ENCODE measurements around the gene CTNNA2. TPM values are rescaled to one million over a fixed set of nuclear protein-coding genes. Genes with fewer than 3 reads are reported as not detected.
"Not testable (repeated sequence)": the region's sequence is repeated elsewhere in the genome, so short reads cannot be mapped to it uniquely, and the experiment has no call there.

CTNNA2 gene
- total and polyA plus RNA-seq, 4 donors = 0.01 to 0.37 TPM; not detected in 2

DNA sequence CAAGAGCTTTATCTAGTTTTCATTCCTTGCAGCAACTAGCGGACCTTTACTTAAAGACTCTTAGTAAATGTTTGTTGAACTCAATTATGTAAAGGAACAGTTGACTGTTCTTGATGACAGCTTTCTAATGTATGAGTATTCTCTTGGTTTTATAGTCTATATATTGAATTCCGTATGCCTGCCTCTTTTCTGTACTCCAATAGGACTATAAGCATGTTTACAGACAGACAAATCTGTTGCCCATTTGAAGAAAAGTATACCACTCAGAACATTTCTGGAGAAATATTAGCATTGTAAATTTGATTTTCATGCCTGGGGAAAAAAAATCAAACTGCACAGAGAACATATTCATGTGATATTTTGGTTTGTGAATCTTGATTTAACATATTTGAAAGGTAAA, 682.2 kb downstream of the CTNNA2 start:
- ATAC-seq (ENCODE audit: insufficient read depth, low FRiP score) (no peak), DNase-seq (no peak)
- peaks cover 0 to 1% (median 0%) of the 10 kb centered on the region in 4 donors for H3K9me3 ChIP-seq (ENCODE audit: control insufficient read depth in 4 of 4, insufficient read depth in 3 of 4, low read length in 3 of 4)
- TF ChIP-seq, protein P1, sequence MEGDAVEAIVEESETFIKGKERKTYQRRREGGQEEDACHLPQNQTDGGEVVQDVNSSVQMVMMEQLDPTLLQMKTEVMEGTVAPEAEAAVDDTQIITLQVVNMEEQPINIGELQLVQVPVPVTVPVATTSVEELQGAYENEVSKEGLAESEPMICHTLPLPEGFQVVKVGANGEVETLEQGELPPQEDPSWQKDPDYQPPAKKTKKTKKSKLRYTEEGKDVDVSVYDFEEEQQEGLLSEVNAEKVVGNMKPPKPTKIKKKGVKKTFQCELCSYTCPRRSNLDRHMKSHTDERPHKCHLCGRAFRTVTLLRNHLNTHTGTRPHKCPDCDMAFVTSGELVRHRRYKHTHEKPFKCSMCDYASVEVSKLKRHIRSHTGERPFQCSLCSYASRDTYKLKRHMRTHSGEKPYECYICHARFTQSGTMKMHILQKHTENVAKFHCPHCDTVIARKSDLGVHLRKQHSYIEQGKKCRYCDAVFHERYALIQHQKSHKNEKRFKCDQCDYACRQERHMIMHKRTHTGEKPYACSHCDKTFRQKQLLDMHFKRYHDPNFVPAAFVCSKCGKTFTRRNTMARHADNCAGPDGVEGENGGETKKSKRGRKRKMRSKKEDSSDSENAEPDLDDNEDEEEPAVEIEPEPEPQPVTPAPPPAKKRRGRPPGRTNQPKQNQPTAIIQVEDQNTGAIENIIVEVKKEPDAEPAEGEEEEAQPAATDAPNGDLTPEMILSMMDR (IDR thresholded peaks at IDR 0.05; ENCODE audit: control extremely low read depth, extremely low read depth) = no peak
- H3K27ac ChIP-seq (ENCODE audit: low read depth in 1 of 2, low read length in 1 of 2) = no peak overlapping the region
- 57 to 71% methylated on average over 2 of the region's 2 CpGs for WGBS, 2 donors
- no peak overlapping the region for H3K4me3 ChIP-seq
- H3K27me3 ChIP-seq (ENCODE audit: control insufficient read depth in 3 of 3, insufficient read depth in 3 of 3, low read length in 2 of 3) = no peaks in the 10 kb centered on the region
- H3K9ac ChIP-seq (ENCODE audit: insufficient read depth in 1 of 2, low read length in 2 of 2) = no peak overlapping the region
- H3K4me1 ChIP-seq (ENCODE audit: control insufficient read depth in 5 of 5, insufficient read depth in 5 of 5, low read length in 5 of 5) = peaks cover 0 to 7% (median 0%) of the 10 kb centered on the region in 5 donors
- no peaks in the 10 kb centered on the region for H3K36me3 ChIP-seq (ENCODE audit: control insufficient read depth in 4 of 4, insufficient read depth in 4 of 4, low read length in 4 of 4)

DNA sequence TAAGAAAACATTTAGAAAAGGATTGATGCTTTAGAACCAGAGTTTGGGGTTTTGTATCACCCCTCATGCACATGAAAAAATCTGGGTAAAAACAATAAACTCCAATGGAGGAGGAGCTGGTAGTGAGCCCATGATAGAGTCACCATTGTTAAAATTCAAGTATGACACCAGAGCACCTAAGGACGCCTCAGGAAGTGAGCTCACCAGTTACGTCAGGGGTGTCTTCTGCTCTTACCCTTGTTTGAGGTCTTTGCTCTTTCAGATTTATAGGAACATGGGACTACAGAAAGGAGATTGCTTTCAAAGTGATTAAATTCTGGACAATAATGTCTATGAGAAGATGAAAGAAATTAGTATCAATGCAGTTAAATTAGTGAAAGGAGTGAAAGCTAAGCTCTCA, 685.2 kb downstream of the CTNNA2 start:
- H3K27me3 ChIP-seq (ENCODE audit: control insufficient read depth in 3 of 3, insufficient read depth in 3 of 3, low read length in 2 of 3) = no peaks in the 10 kb centered on the region

DNA sequence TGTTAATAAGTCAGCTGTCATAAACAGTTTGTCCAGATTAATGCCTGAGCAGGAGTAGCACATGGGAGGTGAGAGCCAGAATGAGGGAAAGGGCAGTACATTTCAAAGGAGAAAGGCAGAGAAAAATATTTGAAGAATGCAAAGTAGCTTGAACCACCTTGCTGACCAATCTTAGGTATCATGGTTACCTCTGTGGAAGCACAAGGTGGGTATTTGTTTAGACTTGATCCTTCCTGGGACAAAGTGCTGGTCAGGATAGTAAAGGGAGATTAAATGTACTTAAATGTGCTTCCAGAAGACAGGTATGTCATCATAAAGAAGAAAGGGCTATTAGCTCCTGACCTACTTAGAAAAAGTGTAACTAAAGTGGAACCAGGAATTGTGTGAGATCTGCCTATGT, 686.7 kb downstream of the CTNNA2 start:
- Histone ChIP-seq H3K9me3 (ENCODE audit: control insufficient read depth in 4 of 4, insufficient read depth in 3 of 4, low read length in 3 of 4) (peaks cover 0 to 5% (median 2%) of the 10 kb centered on the region in 4 donors), H3K36me3 (ENCODE audit: control insufficient read depth in 4 of 4, insufficient read depth in 4 of 4, low read length in 4 of 4) (no peaks in the 10 kb centered on the region), H3K9ac (ENCODE audit: insufficient read depth in 1 of 2, low read length in 2 of 2) (no peak overlapping the region), H3K4me1 (ENCODE audit: control insufficient read depth in 5 of 5, insufficient read depth in 5 of 5, low read length in 5 of 5) (no peaks in the 10 kb centered on the region), H3K4me3 (no peak overlapping the region), H3K27ac (ENCODE audit: low read depth in 1 of 2, low read length in 1 of 2) (no peak overlapping the region), H3K27me3 (ENCODE audit: control insufficient read depth in 3 of 3, insufficient read depth in 3 of 3, low read length in 2 of 3) (no peaks in the 10 kb centered on the region)
- ATAC-seq (ENCODE audit: insufficient read depth, low FRiP score) (no peak), DNase-seq (peak in 1 of 3 donors; percentile 3)
- TF ChIP-seq, protein P1 (IDR thresholded peaks at IDR 0.05; ENCODE audit: control extremely low read depth, extremely low read depth) = no peak

More for the DNA sequence above, 685.2 kb downstream of the CTNNA2 start:
- H3K9me3 ChIP-seq (ENCODE audit: control insufficient read depth in 4 of 4, insufficient read depth in 3 of 4, low read length in 3 of 4) = peaks cover 0 to 3% (median under 1%) of the 10 kb centered on the region in 4 donors
- H3K36me3 ChIP-seq (ENCODE audit: control insufficient read depth in 4 of 4, insufficient read depth in 4 of 4, low read length in 4 of 4) = no peaks in the 10 kb centered on the region
- H3K27ac ChIP-seq (ENCODE audit: low read depth in 1 of 2, low read length in 1 of 2) = no peak overlapping the region
- no peak overlapping the region for H3K4me3 ChIP-seq
- 83 to 87% methylated on average over 2 of the region's 2 CpGs for WGBS, 2 donors
- DNase-seq (no peak), ATAC-seq (ENCODE audit: insufficient read depth, low FRiP score) (no peak)
- H3K9ac ChIP-seq (ENCODE audit: insufficient read depth in 1 of 2, low read length in 2 of 2) = no peak overlapping the region
- TF ChIP-seq, protein P1 (IDR thresholded peaks at IDR 0.05; ENCODE audit: control extremely low read depth, extremely low read depth) = no peak
- no peaks in the 10 kb centered on the region for H3K4me1 ChIP-seq (ENCODE audit: control insufficient read depth in 5 of 5, insufficient read depth in 5 of 5, low read length in 5 of 5)

- not testable (repeated sequence) for H3K4me3 ChIP-seq; H3K27ac ChIP-seq (ENCODE audit: low read depth in 1 of 2, low read length in 1 of 2); H3K9ac ChIP-seq (ENCODE audit: insufficient read depth in 1 of 2, low read length in 2 of 2); DNase-seq; H3K9me3 ChIP-seq (ENCODE audit: control insufficient read depth in 4 of 4, insufficient read depth in 3 of 4, low read length in 3 of 4); H3K36me3 ChIP-seq (ENCODE audit: control insufficient read depth in 4 of 4, insufficient read depth in 4 of 4, low read length in 4 of 4); ATAC-seq (ENCODE audit: insufficient read depth, low FRiP score); H3K27me3 ChIP-seq (ENCODE audit: control insufficient read depth in 3 of 3, insufficient read depth in 3 of 3, low read length in 2 of 3); H3K4me1 ChIP-seq (ENCODE audit: control insufficient read depth in 5 of 5, insufficient read depth in 5 of 5, low read length in 5 of 5)
- 93 to 94% methylated on average over 4 of the region's 4 CpGs for WGBS, 2 donors
Measured at GRCh38 chr2:80203929-80204328, 691.1 kb downstream of the CTNNA2 start.
